AG09309 (cell line): ENCODE results near the gene PI4KA.

Experiments used
- DNase-seq: peaks from one replicate; pipeline ENCODE4 v3.0.0-alpha.2; 2010; ENCODE audit warnings: low read depth
- H3K4me3 ChIP-seq: 2 replicates; pipeline ENCODE4 v1.5.1; 2011; ENCODE audit warnings: mild to moderate bottlenecking, low read depth, low read length, moderate library complexity; ENCODE audit not compliant: control insufficient read depth
- TF ChIP-seq, protein P1 (sequence below): IDR thresholded peaks from 2 replicates; pipeline ENCODE4 v1.5.1; 2011; ENCODE audit warnings: mild to moderate bottlenecking, low read depth, low read length, inconsistent platforms; ENCODE audit not compliant: insufficient read depth, control insufficient read depth; ENCODE audit errors: missing control alignments

Gene PI4KA

DNA sequence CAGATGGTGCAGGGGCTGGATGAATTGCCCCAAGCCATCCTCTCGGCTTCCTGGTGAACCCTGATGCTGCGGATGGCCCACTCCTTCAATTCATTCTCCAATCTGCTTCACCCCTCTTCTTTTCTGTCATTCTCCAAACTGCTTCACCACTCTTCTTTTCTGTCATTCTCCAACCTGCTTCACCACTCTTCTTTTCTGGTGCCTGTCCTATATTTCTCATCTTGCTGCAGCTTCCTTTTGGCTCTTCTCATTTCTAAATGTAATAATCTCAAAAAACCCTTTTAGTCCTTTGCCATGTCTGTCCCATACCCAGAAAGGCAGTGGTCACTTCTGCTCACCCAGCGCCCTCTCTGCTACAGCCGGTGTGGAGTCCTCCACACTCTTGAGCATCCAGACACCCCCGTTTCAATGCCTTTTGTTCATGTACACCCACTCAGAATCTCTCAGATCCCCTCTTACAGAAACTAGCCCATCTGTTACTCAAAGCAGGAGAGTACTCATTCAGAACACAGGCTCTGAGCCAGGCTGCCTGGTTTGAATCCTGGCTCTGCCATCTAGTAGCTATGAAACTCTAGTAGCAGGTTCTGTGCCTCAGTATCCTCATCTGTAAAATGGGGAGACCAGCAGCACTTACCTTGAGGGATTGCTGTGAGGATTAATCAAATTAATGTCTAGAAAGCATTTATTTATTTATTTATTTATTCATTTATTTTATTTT is 69.8 kb downstream of the PI4KA start:
- DNase-seq: no peak
- no peak overlapping the region for H3K4me3 ChIP-seq
- TF ChIP-seq, protein P1, sequence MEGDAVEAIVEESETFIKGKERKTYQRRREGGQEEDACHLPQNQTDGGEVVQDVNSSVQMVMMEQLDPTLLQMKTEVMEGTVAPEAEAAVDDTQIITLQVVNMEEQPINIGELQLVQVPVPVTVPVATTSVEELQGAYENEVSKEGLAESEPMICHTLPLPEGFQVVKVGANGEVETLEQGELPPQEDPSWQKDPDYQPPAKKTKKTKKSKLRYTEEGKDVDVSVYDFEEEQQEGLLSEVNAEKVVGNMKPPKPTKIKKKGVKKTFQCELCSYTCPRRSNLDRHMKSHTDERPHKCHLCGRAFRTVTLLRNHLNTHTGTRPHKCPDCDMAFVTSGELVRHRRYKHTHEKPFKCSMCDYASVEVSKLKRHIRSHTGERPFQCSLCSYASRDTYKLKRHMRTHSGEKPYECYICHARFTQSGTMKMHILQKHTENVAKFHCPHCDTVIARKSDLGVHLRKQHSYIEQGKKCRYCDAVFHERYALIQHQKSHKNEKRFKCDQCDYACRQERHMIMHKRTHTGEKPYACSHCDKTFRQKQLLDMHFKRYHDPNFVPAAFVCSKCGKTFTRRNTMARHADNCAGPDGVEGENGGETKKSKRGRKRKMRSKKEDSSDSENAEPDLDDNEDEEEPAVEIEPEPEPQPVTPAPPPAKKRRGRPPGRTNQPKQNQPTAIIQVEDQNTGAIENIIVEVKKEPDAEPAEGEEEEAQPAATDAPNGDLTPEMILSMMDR: no peak

DNA sequence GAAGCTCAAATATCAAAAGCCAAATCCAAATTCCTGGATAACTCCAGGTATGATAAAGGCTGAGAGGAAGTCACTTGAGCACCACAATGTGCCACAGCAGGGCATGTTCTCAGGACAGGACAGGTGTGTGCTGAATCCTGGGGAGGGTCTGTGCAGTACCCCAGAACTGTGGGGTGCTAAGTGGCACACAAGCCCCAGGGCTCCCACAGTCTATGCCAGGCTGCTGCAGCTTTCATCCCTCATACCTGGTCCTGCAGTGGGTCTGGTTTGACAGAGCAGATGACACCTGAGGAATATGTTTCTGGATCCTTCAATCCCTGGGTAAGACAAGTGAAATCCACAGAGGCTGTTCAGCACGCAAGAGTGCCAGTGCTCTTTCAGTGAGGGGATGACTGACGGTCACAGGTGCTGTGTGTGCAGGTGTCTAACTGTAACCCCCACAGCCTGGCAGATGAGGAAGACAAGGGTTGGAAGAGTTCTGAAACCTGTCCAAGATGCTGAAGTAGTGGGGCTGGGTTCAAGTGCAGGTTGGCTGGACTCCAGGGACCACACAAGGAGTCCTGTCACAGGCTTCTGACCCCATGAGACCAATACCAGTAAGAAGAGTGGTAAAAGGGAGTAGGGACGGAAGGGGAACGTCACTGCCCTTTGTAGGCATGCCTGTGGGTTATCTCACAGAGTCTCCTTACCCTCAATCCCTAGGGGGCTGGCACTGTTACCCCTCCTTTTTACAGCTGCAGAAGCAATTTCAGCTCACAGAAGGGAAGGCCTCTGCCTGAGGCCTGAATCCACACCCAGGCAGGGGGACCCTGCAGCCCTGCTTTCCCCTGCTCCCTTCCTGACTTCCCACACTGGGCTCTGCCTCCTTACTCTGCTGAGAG is 70.6 kb downstream of the PI4KA start:
- TF ChIP-seq, protein P1: no peak

DNA sequence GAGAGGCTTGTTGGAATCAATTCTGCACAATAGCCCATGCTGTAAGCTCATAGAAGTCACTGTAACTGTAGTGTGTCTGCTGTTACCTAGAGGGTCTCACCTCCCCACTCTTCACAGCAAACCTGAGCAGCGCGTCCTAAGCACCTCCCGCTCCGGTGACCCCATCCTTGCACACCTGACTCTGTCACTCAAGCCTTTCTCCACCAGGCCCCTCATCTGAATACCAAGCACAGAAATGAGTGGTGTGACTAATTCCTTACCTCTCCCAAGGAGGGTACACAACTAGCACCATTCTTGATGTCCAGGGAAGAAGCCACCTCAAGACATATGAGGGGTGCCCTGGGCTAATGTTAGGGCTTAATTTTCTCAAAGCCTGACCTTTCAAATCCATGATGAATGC is 71.4 kb downstream of the PI4KA start:
- DNase-seq: no peak
- TF ChIP-seq, protein P1: no peak
- no peak overlapping the region for H3K4me3 ChIP-seq

More for the DNA sequence above, 70.6 kb downstream of the PI4KA start:
- no peak overlapping the region for H3K4me3 ChIP-seq
- no peak for DNase-seq

DNA sequence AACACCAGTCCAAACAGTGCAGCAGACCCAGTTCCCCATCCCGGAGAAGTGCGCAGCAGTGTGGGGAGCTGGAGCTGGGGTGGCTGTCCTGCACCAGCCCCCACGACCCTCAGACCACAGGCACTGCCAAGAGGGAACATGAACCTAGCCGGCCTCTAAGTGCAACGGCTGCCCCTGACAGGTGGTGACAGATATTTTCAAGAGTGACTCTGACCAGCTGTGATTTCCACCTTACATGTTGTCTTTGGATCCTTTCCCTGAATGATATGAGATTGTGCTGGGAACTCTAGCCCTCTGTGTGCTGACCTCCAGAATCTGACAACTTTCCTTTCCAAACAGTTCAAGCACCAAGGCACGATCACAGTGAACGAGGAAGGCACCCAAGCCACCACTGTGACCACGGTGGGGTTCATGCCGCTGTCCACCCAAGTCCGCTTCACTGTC is 72.1 kb downstream of the PI4KA start:
- TF ChIP-seq, protein P1: no peak
- no peak overlapping the region for H3K4me3 ChIP-seq
- DNase-seq: no peak

DNA sequence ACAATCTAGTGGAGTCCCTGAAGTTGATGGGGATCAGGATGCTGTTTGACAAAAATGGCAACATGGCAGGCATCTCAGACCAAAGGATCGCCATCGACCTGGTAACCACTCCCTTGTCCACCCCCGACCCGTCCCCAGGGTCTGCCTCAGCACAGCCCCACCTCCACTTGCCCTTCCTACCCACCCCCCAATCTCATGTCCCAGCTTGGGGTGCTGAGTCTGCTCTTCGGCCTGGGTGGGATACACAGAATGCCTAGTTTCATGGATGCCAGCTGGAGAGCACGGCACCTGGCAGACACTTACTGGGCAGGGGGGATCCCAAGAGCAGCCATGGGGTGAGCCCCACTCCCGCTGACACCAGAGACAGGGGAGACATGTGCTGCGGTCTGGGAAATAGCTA is 72.6 kb downstream of the PI4KA start:
- no peak overlapping the region for H3K4me3 ChIP-seq
- no peak for DNase-seq
- TF ChIP-seq, protein P1: no peak

DNA sequence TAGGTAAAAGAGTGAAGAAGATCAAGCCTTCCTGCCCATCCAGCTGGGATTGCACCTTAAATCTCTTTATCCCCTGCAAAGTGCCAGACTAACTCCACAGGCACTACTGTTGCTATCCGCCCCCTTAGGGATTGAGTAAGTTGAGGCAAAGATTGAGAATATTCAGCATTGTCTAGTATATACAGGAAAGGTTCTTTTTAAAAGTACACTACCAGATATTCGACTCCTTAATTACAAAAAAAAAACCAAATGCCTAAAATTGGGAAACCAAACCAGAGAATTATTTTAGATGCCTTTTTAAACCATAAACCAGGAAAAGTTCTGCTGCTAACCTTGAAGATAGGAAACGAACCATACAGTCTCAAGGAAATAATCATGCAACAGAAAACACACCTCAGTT is 73.2 kb downstream of the PI4KA start:
- TF ChIP-seq, protein P1: no peak
- no peak overlapping the region for H3K4me3 ChIP-seq
- DNase-seq: no peak
